ENCODE measurements around the gene TGFB1I1. TPM values are rescaled to one million over a fixed set of nuclear protein-coding genes. Genes with fewer than 3 reads are reported as not detected.
A peak's percentile ranks its signal among the peaks of the same experiment; 100 is the strongest.

The TGFB1I1 gene
- total and polyA plus RNA-seq, 2 of the 13 experiments (the other 11 are each of a cell fraction or from before 2014, with no cell fraction given): 0.80 to 2.9 TPM

DNA sequence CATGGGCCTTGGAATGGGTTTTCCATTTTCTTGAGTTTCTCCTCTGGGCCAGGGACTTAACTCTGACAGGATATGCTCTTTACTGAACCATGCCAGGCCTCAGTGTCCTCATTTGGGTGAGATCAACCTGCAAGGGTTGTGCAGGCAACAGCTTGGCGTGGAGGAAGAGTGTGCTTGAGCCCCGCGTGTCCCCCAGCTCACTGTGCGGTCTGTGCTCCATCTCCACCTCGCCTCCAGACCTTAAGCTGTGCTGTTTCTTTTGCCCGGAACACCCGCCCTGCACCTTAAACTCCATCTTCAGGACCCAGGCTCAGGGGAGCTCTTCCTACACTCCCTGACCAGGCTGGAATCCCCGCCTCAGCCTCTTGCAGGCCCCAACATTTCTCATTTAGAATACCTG, 26.5 kb downstream of the TGFB1I1 start:
- Histone ChIP-seq H3K9ac (ENCODE audit: insufficient read depth, low read depth, low read length) (no peak overlapping the region), H4K20me1 (ENCODE audit: insufficient read depth, low read length) (no peaks in the 10 kb centered on the region), H3K4me3 (replicated peaks in 1 of 3; ENCODE audit: insufficient read depth in 1 of 3, low read depth in 2 of 3, low read length in 3 of 3) (no peak overlapping the region), H2AFZ (ENCODE audit: low read length) (no peak overlapping the region), H3K4me2 (ENCODE audit: low read depth, low read length) (no peak overlapping the region), H3K9me3 (ENCODE audit: low read length) (no peaks in the 10 kb centered on the region), H3K27me3 (ENCODE audit: control insufficient read depth in 1 of 2, insufficient read depth in 2 of 2, low read length in 2 of 2) (no peaks in the 10 kb centered on the region), H3K36me3 (replicated peaks in 1 of 2; ENCODE audit: control insufficient read depth in 1 of 2, insufficient read depth in 2 of 2, low read length in 2 of 2) (peaks cover 22 to 67% of the 10 kb centered on the region in 2 experiments), H3K27ac (ENCODE audit: extremely low read length, insufficient read depth, low read length) (no peak overlapping the region), H3K4me1 (ENCODE audit: insufficient read depth, low read length) (peaks cover 17% of the 10 kb centered on the region), H3K79me2 (ENCODE audit: insufficient read depth, low read length) (no peaks in the 10 kb centered on the region)
- POLR2A ChIA-PET: interaction anchor here (1.3 to 3.1 kb wide), 2 partner anchors 9 to 39 kb away, joined by 4 to 14 read pairs; partner anchors contain the start of genes ARMC5 and RUSF1
- intact Hi-C loops (cut with micrococcal nuclease; ENCODE audit: unreplicated experiment): no loop called here
- in situ Hi-C loops (cut with HindIII; ENCODE audit: extremely low pct_ligation_motif_present, low pct_unique_long_range_greater_than_20kb): no loop called here
- 99% methylated on average over 8 of the region's 8 CpGs for WGBS (ENCODE audit: low lambda C conversion rate)
- 0 out of 2 replicates have a peak, but pooled peaks have one; percentile 0 for TF ChIP-seq POLR2G (IDR thresholded peaks at IDR 0.05; ENCODE audit: low read depth, low read length)
- no peak for TF ChIP-seq ZNF850 (CRISPR knock-in tag; conservative IDR thresholded peaks at IDR 0.05)
- TF ChIP-seq KLF13 (CRISPR knock-in tag; IDR thresholded peaks at IDR 0.05): no peak
- TF ChIP-seq, protein P1, sequence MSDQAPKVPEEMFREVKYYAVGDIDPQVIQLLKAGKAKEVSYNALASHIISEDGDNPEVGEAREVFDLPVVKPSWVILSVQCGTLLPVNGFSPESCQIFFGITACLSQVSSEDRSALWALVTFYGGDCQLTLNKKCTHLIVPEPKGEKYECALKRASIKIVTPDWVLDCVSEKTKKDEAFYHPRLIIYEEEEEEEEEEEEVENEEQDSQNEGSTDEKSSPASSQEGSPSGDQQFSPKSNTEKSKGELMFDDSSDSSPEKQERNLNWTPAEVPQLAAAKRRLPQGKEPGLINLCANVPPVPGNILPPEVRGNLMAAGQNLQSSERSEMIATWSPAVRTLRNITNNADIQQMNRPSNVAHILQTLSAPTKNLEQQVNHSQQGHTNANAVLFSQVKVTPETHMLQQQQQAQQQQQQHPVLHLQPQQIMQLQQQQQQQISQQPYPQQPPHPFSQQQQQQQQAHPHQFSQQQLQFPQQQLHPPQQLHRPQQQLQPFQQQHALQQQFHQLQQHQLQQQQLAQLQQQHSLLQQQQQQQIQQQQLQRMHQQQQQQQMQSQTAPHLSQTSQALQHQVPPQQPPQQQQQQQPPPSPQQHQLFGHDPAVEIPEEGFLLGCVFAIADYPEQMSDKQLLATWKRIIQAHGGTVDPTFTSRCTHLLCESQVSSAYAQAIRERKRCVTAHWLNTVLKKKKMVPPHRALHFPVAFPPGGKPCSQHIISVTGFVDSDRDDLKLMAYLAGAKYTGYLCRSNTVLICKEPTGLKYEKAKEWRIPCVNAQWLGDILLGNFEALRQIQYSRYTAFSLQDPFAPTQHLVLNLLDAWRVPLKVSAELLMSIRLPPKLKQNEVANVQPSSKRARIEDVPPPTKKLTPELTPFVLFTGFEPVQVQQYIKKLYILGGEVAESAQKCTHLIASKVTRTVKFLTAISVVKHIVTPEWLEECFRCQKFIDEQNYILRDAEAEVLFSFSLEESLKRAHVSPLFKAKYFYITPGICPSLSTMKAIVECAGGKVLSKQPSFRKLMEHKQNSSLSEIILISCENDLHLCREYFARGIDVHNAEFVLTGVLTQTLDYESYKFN (CRISPR knock-in tag; conservative IDR thresholded peaks at IDR 0.05): no peak
- TF ChIP-seq NFE2L1 (CRISPR knock-in tag; IDR thresholded peaks at IDR 0.05; ENCODE audit: borderline replicate concordance): no peak
- TF ChIP-seq ZNF143 (CRISPR knock-in tag; IDR thresholded peaks at IDR 0.05): no peak
- TF ChIP-seq, protein P2, sequence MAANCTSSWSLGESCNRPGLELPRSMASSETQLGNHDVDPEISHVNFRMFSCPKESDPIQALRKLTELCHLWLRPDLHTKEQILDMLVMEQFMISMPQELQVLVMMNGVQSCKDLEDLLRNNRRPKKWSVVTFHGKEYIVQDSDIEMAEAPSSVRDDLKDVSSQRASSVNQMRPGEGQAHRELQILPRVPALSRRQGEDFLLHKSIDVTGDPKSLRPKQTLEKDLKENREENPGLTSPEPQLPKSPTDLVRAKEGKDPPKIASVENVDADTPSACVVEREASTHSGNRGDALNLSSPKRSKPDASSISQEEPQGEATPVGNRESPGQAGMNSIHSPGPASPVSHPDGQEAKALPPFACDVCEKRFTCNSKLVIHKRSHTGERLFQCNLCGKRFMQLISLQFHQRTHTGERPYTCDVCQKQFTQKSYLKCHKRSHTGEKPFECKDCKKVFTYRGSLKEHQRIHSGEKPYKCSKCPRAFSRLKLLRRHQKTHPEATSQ (CRISPR knock-in tag; IDR thresholded peaks at IDR 0.05; ENCODE audit: borderline replicate concordance): no peak
- no peak for TF ChIP-seq RXRA (CRISPR knock-in tag; IDR thresholded peaks at IDR 0.05)
- TF ChIP-seq, protein P3, sequence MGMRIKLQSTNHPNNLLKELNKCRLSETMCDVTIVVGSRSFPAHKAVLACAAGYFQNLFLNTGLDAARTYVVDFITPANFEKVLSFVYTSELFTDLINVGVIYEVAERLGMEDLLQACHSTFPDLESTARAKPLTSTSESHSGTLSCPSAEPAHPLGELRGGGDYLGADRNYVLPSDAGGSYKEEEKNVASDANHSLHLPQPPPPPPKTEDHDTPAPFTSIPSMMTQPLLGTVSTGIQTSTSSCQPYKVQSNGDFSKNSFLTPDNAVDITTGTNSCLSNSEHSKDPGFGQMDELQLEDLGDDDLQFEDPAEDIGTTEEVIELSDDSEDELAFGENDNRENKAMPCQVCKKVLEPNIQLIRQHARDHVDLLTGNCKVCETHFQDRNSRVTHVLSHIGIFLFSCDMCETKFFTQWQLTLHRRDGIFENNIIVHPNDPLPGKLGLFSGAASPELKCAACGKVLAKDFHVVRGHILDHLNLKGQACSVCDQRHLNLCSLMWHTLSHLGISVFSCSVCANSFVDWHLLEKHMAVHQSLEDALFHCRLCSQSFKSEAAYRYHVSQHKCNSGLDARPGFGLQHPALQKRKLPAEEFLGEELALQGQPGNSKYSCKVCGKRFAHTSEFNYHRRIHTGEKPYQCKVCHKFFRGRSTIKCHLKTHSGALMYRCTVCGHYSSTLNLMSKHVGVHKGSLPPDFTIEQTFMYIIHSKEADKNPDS (CRISPR knock-in tag; IDR thresholded peaks at IDR 0.05): no peak
- TF ChIP-seq ZNF556 (CRISPR knock-in tag; IDR thresholded peaks at IDR 0.05; ENCODE audit: borderline replicate concordance): 0 out of 2 replicates have a peak, but pooled peaks have one; percentile 27
- no peak for TF ChIP-seq CAMTA2 (CRISPR knock-in tag; IDR thresholded peaks at IDR 0.05; ENCODE audit: borderline replicate concordance)
- no peak for TF ChIP-seq ZNF17 (CRISPR knock-in tag; IDR thresholded peaks at IDR 0.05)
- TF ChIP-seq NFKBIZ (CRISPR knock-in tag; IDR thresholded peaks at IDR 0.05): no peak
- TF ChIP-seq CENPT (CRISPR knock-in tag; IDR thresholded peaks at IDR 0.05; ENCODE audit: low read depth): no peak
- TF ChIP-seq ZFX (CRISPR knock-in tag; IDR thresholded peaks at IDR 0.05; ENCODE audit: low read depth): 0 out of 2 replicates have a peak, but pooled peaks have one; percentile 12
- ATAC-seq (no peak), FAIRE-seq (no peak), DNase-seq (ENCODE audit: low spot score) (no peak)
- BruUV-seq (replicated peaks): no TSS peak
- CTCF ChIA-PET (ENCODE audit: low intra/inter-chr PET ratio, low total read pairs): no interaction called here
